Gastrocnemius medialis (tissue), 4 donors: ENCODE data around the gene TRAP1. TPM values are rescaled to one million over a fixed set of nuclear protein-coding genes. Genes with fewer than 3 reads are reported as not detected.

Experiments
- ATAC-seq, 2 donors: fragments of 150-250 bp; one replicate each; pipeline ENCODE4 v1.9.1; 2016
- DNase-seq, 2 donors: peaks; one replicate each; pipeline ENCODE4 v3.0.0-alpha.2; 2019
- H3K27ac ChIP-seq, 4 donors: fragments of 200-600 bp; sonication (generic); 1 replicate in 1 of 4; 2 replicates in 3 of 4; pipeline ENCODE4 v1.5.1; 2016 to 2018; ENCODE audit warnings: mild to moderate bottlenecking in 2 of 4, moderate library complexity in 1 of 4
- H3K27me3 ChIP-seq, 3 donors: fragments of 200-600 bp; sonication (generic) in 2 of 3; 1 replicate in 1 of 3; 2 replicates in 2 of 3; pipeline versions ENCODE4 v1.5.1 to v1.6.0; 2016 to 2019; ENCODE audit warnings: mild to moderate bottlenecking in 1 of 3, moderate library complexity in 1 of 3
- H3K36me3 ChIP-seq, 2 donors: fragments of 200-600 bp; sonication (generic) in 1 of 2; one replicate each; pipeline ENCODE4 v1.5.1; 2017 to 2018
- H3K4me1 ChIP-seq, 2 donors: fragments of 200-600 bp; sonication (generic) in 1 of 2; one replicate each; pipeline ENCODE4 v1.5.1; 2016 to 2017; ENCODE audit warnings: mild to moderate bottlenecking in 2 of 2
- H3K4me3 ChIP-seq, 4 donors: fragments of 200-600 bp; sonication (generic) in 3 of 4; 1 replicate in 1 of 4; 2 replicates in 3 of 4; pipeline ENCODE4 v1.5.1; 2016 to 2019; ENCODE audit warnings: mild to moderate bottlenecking in 2 of 4
- H3K9me3 ChIP-seq, 3 donors: fragments of 200-600 bp; sonication (generic) in 2 of 3; 1 replicate in 1 of 3; 2 replicates in 2 of 3; pipeline ENCODE4 v1.5.1; 2016 to 2019
- POLR2A ChIP-seq, 2 donors: fragments of 450-650 bp; IDR thresholded peaks; one replicate each; pipeline ENCODE4 v1.6.1; 2017; ENCODE audit warnings: antibody characterized with exemption in 2 of 2, mild to moderate bottlenecking in 2 of 2, moderate library complexity in 2 of 2
- in situ Hi-C, 4 donors: fragments of 200-750 bp; cut with MboI; loops; one replicate each; pipeline versions ENCODE4 v1.15.0 to v1.8.0; 2017; ENCODE audit warnings: low sequenced_read_pairs in 4 of 4
- intact Hi-C: fragments of 100-400 bp; cut with DNase I; formaldehyde crosslinking; loops from one replicate; pipeline ENCODE4 v1.15.1; 2023; ENCODE audit warnings: low total_unique reads
- total RNA-seq, 4 donors: library from RNA; depleted of rRNA; stranded (reverse); fragments of >200 nt; gene quantifications; one replicate each; pipeline versions ENCODE4 v1.1.0 to v1.2.3, GENCODE V29; 2016
- TF ChIP-seq, protein P1 (sequence below), 5 experiments: fragments of 450-650 bp in 3 of 5; fragments of 200-600 bp in 2 of 5; sonication (generic) in 2 of 5; IDR thresholded peaks in 4 of 5; conservative IDR thresholded peaks in 1 of 5; 1 replicate in 4 of 5; 2 replicates in 1 of 5; pipeline ENCODE4 v1.5.1; 2016 to 2019; ENCODE audit warnings: antibody characterized with exemption in 5 of 5, mild to moderate bottlenecking in 3 of 5, moderate library complexity in 3 of 5

Gene TRAP1
- total RNA-seq, 4 donors from 2014 or later, result 103 to 140 (median 122) TPM

GRCh38 chr16:3736116-3736515 lies 18.8 kb upstream of the TRAP1 start:
- Histone ChIP-seq H3K4me1 (no peaks in the 10 kb centered on the region), H3K27me3 (no peaks in the 10 kb centered on the region), H3K27ac (no peak overlapping the region), H3K36me3 (peaks cover 0 to 91% of the 10 kb centered on the region in 2 donors), H3K9me3 (no peaks in the 10 kb centered on the region), H3K4me3 (no peak overlapping the region)
- intact Hi-C loops (no loop called here), in situ Hi-C loops (no loop called here)
- ATAC-seq, result no peak
- no peak for DNase-seq
- no peak for TF ChIP-seq POLR2A (IDR thresholded peaks at IDR 0.05)
- TF ChIP-seq, protein P1, sequence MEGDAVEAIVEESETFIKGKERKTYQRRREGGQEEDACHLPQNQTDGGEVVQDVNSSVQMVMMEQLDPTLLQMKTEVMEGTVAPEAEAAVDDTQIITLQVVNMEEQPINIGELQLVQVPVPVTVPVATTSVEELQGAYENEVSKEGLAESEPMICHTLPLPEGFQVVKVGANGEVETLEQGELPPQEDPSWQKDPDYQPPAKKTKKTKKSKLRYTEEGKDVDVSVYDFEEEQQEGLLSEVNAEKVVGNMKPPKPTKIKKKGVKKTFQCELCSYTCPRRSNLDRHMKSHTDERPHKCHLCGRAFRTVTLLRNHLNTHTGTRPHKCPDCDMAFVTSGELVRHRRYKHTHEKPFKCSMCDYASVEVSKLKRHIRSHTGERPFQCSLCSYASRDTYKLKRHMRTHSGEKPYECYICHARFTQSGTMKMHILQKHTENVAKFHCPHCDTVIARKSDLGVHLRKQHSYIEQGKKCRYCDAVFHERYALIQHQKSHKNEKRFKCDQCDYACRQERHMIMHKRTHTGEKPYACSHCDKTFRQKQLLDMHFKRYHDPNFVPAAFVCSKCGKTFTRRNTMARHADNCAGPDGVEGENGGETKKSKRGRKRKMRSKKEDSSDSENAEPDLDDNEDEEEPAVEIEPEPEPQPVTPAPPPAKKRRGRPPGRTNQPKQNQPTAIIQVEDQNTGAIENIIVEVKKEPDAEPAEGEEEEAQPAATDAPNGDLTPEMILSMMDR (IDR thresholded peaks at IDR 0.05 in 4 of 5, conservative IDR thresholded peaks at IDR 0.05 in 1 of 5), result no peak

- in situ Hi-C loops (no loop called here), intact Hi-C loops (no loop called here)
- no peaks in the 10 kb centered on the region for H3K4me1 ChIP-seq
- peaks cover 0 to 91% of the 10 kb centered on the region in 2 donors for H3K36me3 ChIP-seq
- no peak overlapping the region for H3K27ac ChIP-seq
- DNase-seq (no peak), ATAC-seq (no peak)
- H3K4me3 ChIP-seq, result no peak overlapping the region
- TF ChIP-seq, protein P1 (IDR thresholded peaks at IDR 0.05 in 4 of 5, conservative IDR thresholded peaks at IDR 0.05 in 1 of 5), result no peak
- TF ChIP-seq POLR2A (IDR thresholded peaks at IDR 0.05), result no peak
- H3K27me3 ChIP-seq, result no peaks in the 10 kb centered on the region
- H3K9me3 ChIP-seq, result no peaks in the 10 kb centered on the region
Measured at GRCh38 chr16:3735541-3735940, 18.2 kb upstream of the TRAP1 start.

DNA sequence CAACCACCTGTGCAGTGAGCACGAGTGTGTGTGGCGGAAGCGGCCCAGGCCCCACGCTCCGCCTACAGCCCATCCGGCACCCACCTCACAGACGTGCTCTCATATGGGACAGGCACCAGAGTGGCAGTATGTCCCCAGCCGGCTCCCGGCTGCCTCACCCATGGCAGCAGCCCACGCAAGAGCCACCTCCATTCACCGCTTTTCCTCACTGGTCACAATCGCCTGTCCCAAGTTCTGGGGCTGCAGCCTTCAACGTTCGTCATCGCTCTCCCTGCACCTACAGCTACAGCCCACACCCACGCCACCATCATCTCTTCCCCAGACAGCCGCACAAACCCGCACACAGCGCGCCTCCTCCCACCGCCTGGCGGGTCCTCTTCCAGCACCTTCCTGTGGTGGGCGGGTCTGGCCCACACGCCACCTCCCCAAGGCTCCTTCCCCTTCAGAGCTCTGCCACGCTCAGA lies 17.5 kb upstream of the TRAP1 start:
- Histone ChIP-seq H3K9me3 (no peaks in the 10 kb centered on the region), H3K27me3 (no peaks in the 10 kb centered on the region), H3K36me3 (peaks cover 0 to 91% of the 10 kb centered on the region in 2 donors), H3K27ac (no peak overlapping the region), H3K4me3 (no peak overlapping the region), H3K4me1 (no peaks in the 10 kb centered on the region)
- TF ChIP-seq, protein P1 (IDR thresholded peaks at IDR 0.05 in 4 of 5, conservative IDR thresholded peaks at IDR 0.05 in 1 of 5), result no peak
- TF ChIP-seq POLR2A (IDR thresholded peaks at IDR 0.05), result no peak
- intact Hi-C loops (no loop called here), in situ Hi-C loops (no loop called here)
- DNase-seq (no peak), ATAC-seq (no peak)

DNA sequence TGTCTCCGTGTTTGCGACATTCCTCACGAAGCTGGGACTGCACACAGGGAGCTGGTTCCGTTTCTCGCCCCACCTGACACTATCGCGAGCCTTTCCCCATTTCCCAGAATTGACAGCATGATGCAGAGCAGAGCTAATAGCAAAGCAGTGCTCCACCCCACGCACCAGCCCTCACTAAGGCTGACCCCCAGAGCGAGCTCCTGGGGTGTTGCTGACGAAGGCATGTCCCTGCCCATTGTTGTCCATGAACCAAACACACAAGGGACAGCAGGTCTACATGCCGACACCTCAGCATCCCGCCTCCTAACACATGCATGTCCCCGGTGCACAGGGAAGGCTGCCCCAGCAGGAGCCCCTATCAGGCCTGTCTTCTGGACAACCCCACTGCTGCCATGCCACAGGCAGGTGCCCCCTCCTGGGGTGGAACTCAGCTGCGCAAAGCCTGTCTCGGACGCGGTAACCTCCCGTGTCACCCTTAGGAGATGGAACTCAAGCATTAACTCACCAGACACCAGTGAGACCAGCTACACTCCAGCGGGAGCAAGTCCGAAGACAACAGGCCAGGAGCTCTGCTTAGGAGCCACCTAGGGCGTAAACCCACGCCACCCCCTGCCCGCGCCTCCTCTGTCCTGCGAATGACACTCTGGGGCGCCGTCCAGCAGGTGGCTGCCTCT lies 16.9 kb upstream of the TRAP1 start:
- no peak overlapping the region for H3K4me3 ChIP-seq
- DNase-seq, result no peak
- H3K9me3 ChIP-seq, result no peaks in the 10 kb centered on the region
- no peak for TF ChIP-seq POLR2A (IDR thresholded peaks at IDR 0.05)
- TF ChIP-seq, protein P1 (IDR thresholded peaks at IDR 0.05 in 4 of 5, conservative IDR thresholded peaks at IDR 0.05 in 1 of 5), result no peak
- intact Hi-C loops (no loop called here), in situ Hi-C loops (no loop called here)
- peaks cover 0 to 91% of the 10 kb centered on the region in 2 donors for H3K36me3 ChIP-seq
- H3K4me1 ChIP-seq, result no peaks in the 10 kb centered on the region
- no peaks in the 10 kb centered on the region for H3K27me3 ChIP-seq
- H3K27ac ChIP-seq, result no peak overlapping the region
- ATAC-seq, result no peak
